Stimulated activated naive CD4-positive, alpha-beta T cell (primary cell): ENCODE results near the gene RPL21.
"Not testable (repeated sequence)": the region's sequence is repeated elsewhere in the genome, so short reads cannot be mapped to it uniquely, and the experiment has no call there.

Experiments used
- DNase-seq, 6 experiments: peaks; one replicate each; lab custom pipeline; 2025; lab: John Stamatoyannopoulos, UW

Gene RPL21

DNA sequence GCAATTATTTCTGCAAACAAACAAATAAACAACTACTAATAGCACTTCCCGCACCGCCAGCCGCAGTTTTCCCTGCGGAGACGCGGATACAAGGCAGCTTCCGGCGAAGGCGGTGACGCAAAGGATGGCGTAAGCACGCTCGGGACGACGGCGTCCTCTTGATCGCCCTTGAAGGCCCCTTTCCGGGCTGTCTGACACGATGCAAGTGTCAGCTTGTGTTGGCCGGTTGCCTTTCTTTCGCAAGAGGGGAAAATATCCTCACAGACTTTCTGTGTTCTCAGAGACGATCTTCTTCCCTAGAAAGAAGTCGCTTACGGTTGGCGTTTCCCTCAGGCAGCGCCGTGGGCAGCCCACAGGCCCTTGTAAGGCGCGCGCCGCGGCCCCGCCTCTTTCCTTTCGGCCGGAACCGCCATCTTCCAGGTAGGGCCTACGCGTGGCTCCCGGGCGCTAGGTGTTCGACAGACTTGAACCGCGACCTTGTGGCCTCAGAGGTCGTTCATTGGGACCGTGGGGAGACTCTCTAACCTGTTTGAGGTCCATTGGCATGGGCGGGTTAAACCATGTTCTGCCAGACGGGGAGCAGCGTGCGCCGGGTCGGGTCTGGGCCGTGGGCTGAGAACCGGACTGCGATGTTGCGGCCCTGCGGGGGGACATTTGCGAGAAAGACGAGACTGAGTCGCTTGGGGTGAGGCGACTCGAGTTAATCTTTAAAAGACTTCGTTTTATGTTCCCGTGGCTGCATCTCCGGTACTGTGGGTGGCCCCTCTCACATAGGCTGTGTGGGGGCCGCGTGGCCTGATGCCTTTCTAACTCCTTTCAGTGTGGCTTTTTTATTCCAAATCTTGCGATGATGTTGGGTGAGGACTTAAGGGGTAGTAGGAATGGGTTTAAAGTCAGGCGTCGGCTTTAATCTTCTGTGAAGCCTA is at the start of gene RPL21:
RPL21 (plus strand) TSS at position 393 of the 926 bp plus-strand sequence. CDS start 2,219 bp downstream, outside the sequence.
- DNase-seq: peak; percentile 88 to 99 (median 95)

GRCh38 chr13:27201661-27202060 is 49.7 kb upstream of the RPL21 start:
- no peak for DNase-seq

DNA sequence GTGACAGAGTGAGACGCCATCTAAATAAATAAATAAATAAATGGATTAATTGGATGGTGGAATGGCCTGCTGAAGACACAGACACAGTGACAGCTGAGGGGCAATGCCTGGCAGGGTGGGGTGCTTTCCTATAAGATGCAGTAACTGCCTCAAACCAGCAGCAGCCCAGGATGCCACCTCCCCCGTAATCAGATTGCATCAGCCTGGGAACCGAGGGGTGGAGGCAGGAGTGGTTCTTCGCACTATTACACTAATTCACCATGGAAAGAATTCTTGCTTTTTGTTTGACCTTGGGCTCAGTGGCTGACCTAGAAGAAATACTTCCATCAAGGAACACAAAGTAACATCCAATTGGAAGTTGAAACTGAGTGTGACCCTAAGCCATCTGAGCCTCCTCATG is 48.2 kb upstream of the RPL21 start:
- no peak for DNase-seq

DNA sequence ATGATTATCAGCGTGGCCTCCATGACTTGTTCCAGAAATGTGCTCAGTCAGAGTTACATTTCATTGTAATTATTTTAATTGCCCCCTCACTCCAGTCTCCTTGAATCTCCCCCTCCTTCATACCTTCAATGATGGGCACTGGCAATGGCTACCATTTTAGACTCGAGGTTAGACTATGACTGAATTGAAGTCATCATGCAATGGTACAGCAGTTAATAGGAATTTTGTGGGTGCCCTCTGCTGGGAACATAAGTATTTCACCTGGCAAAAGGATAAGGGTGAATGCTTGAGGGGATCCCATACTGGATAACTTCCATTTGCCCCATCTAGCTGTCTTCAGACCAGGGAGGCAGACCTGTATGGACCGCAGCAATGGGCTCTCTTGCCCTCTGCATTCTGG is 47.5 kb upstream of the RPL21 start:
- DNase-seq: no peak

GRCh38 chr13:27208514-27208913 is 42.8 kb upstream of the RPL21 start:
- no peak for DNase-seq

- DNase-seq: no peak
Observed at GRCh38 chr13:27211271-27211670, 40.1 kb upstream of the RPL21 start.

DNA sequence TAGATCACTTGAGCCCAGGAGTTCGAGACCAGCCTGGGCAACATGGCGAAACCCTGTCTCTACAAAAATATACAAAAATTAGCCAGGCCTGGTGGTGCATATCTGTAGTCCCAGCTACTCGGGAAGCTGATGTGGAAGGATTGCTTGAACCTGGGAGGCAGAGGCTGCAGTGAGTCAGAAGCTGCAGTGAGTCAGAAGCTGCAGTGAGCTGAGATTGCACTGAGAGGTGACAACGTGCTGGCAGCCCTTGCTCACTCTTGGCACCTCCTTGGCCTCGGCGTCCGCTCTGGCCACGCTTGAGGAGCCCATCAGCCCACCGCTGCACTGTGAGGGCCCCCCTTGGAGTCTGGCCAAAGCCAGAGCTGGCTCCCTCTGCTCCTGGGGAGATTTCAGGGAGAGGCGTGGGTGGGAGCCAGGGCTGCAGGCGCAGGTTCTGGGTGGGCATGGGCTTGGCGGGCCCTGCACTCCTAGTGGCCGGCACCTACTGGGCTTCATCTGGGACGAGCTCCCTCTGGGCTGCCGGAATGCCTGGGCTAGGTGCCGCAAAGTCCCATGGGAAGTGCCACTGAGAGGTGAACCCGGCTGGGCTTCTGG is 39.5 kb upstream of the RPL21 start:
- DNase-seq: no peak

GRCh38 chr13:27213386-27213785 is 38.0 kb upstream of the RPL21 start:
- not testable (repeated sequence) for DNase-seq

DNA sequence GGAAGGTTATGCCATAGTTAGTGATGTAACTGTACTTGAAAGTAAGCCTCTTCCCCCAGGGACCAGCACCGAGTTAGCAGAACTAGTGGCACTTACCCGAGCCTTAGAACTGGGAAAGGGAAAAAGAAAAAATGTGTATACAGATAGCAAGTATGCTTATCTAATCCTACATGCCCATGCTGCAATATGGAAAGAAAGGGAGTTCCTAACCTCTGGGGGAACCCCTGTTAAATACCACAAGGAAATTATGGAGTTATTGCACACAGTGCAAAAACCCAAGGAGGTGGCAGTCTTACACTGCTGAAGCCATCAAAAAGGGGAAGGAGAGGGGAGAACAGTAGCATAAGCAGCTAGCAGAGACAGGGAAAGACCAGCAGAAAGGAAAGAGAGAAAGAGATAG is 33.6 kb upstream of the RPL21 start:
- not testable (repeated sequence) for DNase-seq

- DNase-seq: not testable (repeated sequence)
Observed at GRCh38 chr13:27218861-27219260, 32.5 kb upstream of the RPL21 start.

DNA sequence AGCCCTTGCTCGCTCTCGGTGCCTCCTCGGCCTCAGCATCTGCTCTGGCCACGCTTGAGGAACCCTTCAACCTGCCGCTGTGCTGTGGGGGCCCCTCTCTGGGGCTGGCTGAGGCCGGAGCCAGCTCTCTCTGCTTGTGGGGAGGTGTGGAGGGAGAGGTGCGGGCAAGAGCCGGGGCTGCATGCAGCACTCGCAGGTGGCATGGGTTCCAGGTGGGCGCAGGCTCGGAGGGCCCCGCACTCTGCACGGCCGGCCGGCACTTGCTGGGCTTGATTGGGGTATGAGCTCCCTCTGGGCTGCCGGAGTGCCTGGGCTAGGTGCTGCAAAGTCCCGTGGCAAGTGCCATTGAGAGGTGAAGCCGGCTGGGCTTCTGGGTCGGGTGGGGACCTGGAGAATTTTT is 31.7 kb upstream of the RPL21 start:
- no peak for DNase-seq

GRCh38 chr13:27222100-27222499 is 29.3 kb upstream of the RPL21 start:
- DNase-seq: not testable (repeated sequence)

DNA sequence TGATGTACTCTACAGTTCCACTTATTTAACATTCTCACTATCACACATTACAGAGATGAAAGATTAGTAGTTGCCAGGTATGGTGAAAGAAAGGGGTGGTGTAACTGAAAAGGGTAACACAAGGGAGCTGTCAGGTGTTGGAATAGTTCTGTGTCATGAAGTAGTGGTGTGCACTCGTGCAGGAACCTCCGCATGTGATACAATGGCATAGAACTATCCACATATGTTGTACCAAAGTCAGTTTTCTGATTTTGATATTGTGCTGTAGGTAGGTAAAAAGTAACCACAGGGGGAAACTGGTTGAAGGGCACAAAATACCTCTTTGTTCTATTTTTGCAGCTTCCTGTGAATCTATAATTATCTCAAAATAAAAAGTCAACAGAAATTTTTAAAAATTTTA is 24.4 kb upstream of the RPL21 start:
- DNase-seq: peak in 1 of 6 experiments; percentile 2

- DNase-seq: no peak
Observed at GRCh38 chr13:27228131-27228530, 23.2 kb upstream of the RPL21 start.

DNA sequence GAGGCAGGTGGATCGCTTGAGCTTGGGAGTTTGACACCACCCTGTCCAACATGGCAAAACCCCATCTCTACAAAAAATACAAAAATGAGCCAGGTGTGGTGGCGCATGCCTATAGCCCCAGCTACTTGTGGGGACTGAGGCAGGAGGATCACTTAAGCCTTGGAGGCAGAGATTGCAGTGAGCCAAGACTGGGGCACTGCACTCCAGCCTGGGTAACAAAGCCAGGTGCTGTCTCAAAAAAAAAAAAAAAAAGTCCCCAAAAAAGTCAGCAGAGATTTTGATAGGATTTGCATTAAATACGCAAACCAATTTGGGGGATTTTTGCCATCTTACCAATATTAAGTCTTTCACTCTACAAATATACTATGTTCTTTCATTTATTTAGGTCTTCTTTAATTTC is 21.7 kb upstream of the RPL21 start:
- DNase-seq: no peak

- no peak for DNase-seq
Observed at GRCh38 chr13:27233964-27234363, 17.4 kb upstream of the RPL21 start.

- no peak for DNase-seq
Observed at GRCh38 chr13:27236478-27236877, 14.9 kb upstream of the RPL21 start.

GRCh38 chr13:27242702-27243101 is 8.7 kb upstream of the RPL21 start:
- DNase-seq: no peak

GRCh38 chr13:27245610-27246009 is 5.7 kb upstream of the RPL21 start:
- no peak for DNase-seq

DNA sequence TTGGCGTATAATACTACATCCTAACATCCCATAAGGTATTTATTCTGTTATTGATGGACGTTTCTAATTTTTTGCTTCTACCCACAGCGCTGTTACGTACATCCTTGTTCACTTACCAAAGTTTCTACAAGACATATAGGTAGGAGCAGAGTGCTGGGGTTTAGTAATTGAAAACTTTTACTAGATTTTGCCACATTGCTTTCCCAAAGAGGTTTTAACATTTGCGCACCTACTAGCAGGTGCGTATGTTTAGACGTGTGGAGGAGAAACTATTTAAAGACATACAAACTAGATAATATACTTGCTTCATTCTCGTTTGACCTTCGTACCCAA is 559 bp upstream of the RPL21 start:
- DNase-seq: no peak

DNA sequence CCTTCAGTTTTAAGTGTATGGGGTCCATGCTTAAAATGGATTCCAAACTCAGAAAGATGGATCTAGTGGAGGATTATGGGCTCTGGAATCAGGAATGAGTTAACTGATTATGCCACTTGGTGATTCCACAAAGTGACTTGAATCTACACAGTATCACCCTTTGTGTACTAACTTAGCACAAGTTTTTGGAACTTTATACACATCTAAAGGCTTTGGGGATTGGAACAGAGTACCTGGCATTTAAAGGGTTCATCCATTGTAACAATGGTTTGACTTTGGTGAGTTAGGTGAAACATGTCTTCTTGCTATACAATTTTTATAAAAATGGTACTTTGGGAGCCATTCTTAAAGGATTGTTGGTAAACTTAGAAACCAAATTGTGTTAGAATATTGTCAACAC is 1.1 kb downstream of the RPL21 start:
- DNase-seq: no peak

GRCh38 chr13:27257233-27257568 is 5.8 kb downstream of the RPL21 start:
- no peak for DNase-seq

- DNase-seq: no peak
Observed at GRCh38 chr13:27257648-27258253, 6.4 kb downstream of the RPL21 start.
